ENCODE data around the gene GAB1. TPM values are rescaled to one million over a fixed set of nuclear protein-coding genes. Genes with fewer than 3 reads are reported as not detected.

The GAB1 gene
- total RNA-seq, 3 donors from 2014 or later (not counting 1 experiment from before 2014, with no cell fraction given): 11.5 to 25.4 (median 11.9) TPM

- no peak overlapping the region for H3K27ac ChIP-seq (ENCODE audit: low read length)
- Mint-ChIP-seq H3K27ac (no peak overlapping the region), H3K9me3 (no peaks in the 10 kb centered on the region), H3K4me1 (peaks cover 0 to 2% of the 10 kb centered on the region in 2 donors), H3K27me3 (ENCODE audit: low read depth in 2 of 2) (peaks cover 0 to 2% of the 10 kb centered on the region in 2 donors), H3K4me3 (no peak overlapping the region), H3K36me3 (no peaks in the 10 kb centered on the region)
- no peaks in the 10 kb centered on the region for H3K9me3 ChIP-seq (ENCODE audit: control insufficient read depth, insufficient read depth, low read length)
- DNase-seq (no peak), ATAC-seq (no peak)
- no peak overlapping the region for H3K4me3 ChIP-seq (ENCODE audit: low read length)
- WGBS (ENCODE audit: insufficient coverage): 93% methylated on average over 5 of the region's 7 CpGs
- TF ChIP-seq CTCF (IDR thresholded peaks at IDR 0.05): no peak
- intact Hi-C loops (cut with micrococcal nuclease): no loop called here
- H3K27me3 ChIP-seq (ENCODE audit: control insufficient read depth, insufficient read depth, low read length): no peaks in the 10 kb centered on the region
- no peaks in the 10 kb centered on the region for H3K4me1 ChIP-seq (ENCODE audit: control insufficient read depth, insufficient read depth, low read length)
- H3K36me3 ChIP-seq (ENCODE audit: control insufficient read depth, insufficient read depth, low read length): no peaks in the 10 kb centered on the region
Measured at GRCh38 chr4:143344041-143344440, 7.4 kb downstream of the GAB1 start.

- no peak overlapping the region for H3K27ac Mint-ChIP-seq
Measured at GRCh38 chr4:143344774-143345173, 8.1 kb downstream of the GAB1 start.

GRCh38 chr4:143345356-143345755, 8.7 kb downstream of the GAB1 start:
- H3K4me3 ChIP-seq (ENCODE audit: low read length): no peak overlapping the region
- no peaks in the 10 kb centered on the region for H3K9me3 Mint-ChIP-seq
- ATAC-seq (no peak), DNase-seq (no peak)
- intact Hi-C loops (cut with micrococcal nuclease): no loop called here
- no peak overlapping the region for H3K4me3 Mint-ChIP-seq
- no peaks in the 10 kb centered on the region for H3K27me3 ChIP-seq (ENCODE audit: control insufficient read depth, insufficient read depth, low read length)
- H3K4me1 Mint-ChIP-seq: no peaks in the 10 kb centered on the region
- no peaks in the 10 kb centered on the region for H3K4me1 ChIP-seq (ENCODE audit: control insufficient read depth, insufficient read depth, low read length)
- no peaks in the 10 kb centered on the region for H3K9me3 ChIP-seq (ENCODE audit: control insufficient read depth, insufficient read depth, low read length)
- no CpG with 5 or more reads among the region's 1 CpG for WGBS (ENCODE audit: insufficient coverage)
- no peaks in the 10 kb centered on the region for H3K36me3 Mint-ChIP-seq
- no peak for TF ChIP-seq CTCF (IDR thresholded peaks at IDR 0.05)
- no peak overlapping the region for H3K27ac ChIP-seq (ENCODE audit: low read length)
- no peaks in the 10 kb centered on the region for H3K27me3 Mint-ChIP-seq (ENCODE audit: low read depth in 2 of 2)
- H3K27ac Mint-ChIP-seq: no peak overlapping the region
- H3K36me3 ChIP-seq (ENCODE audit: control insufficient read depth, insufficient read depth, low read length): no peaks in the 10 kb centered on the region

More at GRCh38 chr4:143344774-143345173, 8.1 kb downstream of the GAB1 start:
- Histone ChIP-seq H3K27me3 (ENCODE audit: control insufficient read depth, insufficient read depth, low read length) (no peaks in the 10 kb centered on the region), H3K27ac (ENCODE audit: low read length) (no peak overlapping the region), H3K4me1 (ENCODE audit: control insufficient read depth, insufficient read depth, low read length) (no peaks in the 10 kb centered on the region), H3K4me3 (ENCODE audit: low read length) (no peak overlapping the region), H3K36me3 (ENCODE audit: control insufficient read depth, insufficient read depth, low read length) (no peaks in the 10 kb centered on the region), H3K9me3 (ENCODE audit: control insufficient read depth, insufficient read depth, low read length) (no peaks in the 10 kb centered on the region)
- no peak for TF ChIP-seq CTCF (IDR thresholded peaks at IDR 0.05)
- Mint-ChIP-seq H3K27me3 (ENCODE audit: low read depth in 2 of 2) (no peaks in the 10 kb centered on the region), H3K36me3 (no peaks in the 10 kb centered on the region), H3K4me1 (no peaks in the 10 kb centered on the region), H3K4me3 (no peak overlapping the region), H3K9me3 (no peaks in the 10 kb centered on the region)
- WGBS (ENCODE audit: insufficient coverage): 95% methylated on average over 3 of the region's 4 CpGs
- intact Hi-C loops (cut with micrococcal nuclease): no loop called here
- no peak for ATAC-seq
- no peak for DNase-seq

- Histone ChIP-seq H3K9me3 (ENCODE audit: control insufficient read depth, insufficient read depth, low read length) (no peaks in the 10 kb centered on the region), H3K27ac (ENCODE audit: low read length) (no peak overlapping the region), H3K27me3 (ENCODE audit: control insufficient read depth, insufficient read depth, low read length) (no peaks in the 10 kb centered on the region), H3K4me3 (ENCODE audit: low read length) (no peak overlapping the region), H3K4me1 (ENCODE audit: control insufficient read depth, insufficient read depth, low read length) (no peaks in the 10 kb centered on the region), H3K36me3 (ENCODE audit: control insufficient read depth, insufficient read depth, low read length) (no peaks in the 10 kb centered on the region)
- DNase-seq: no peak
- H3K4me3 Mint-ChIP-seq: no peak overlapping the region
- no peak for ATAC-seq
- H3K27ac Mint-ChIP-seq: no peak overlapping the region
- no peaks in the 10 kb centered on the region for H3K9me3 Mint-ChIP-seq
- H3K27me3 Mint-ChIP-seq (ENCODE audit: low read depth in 2 of 2): no peaks in the 10 kb centered on the region
- intact Hi-C loops (cut with micrococcal nuclease): no loop called here
- WGBS (ENCODE audit: insufficient coverage): 100% methylated on average over 1 of the region's 2 CpGs
- TF ChIP-seq CTCF (IDR thresholded peaks at IDR 0.05): no peak
- H3K4me1 Mint-ChIP-seq: no peaks in the 10 kb centered on the region
- no peaks in the 10 kb centered on the region for H3K36me3 Mint-ChIP-seq
Measured at GRCh38 chr4:143346206-143346605, 9.5 kb downstream of the GAB1 start.
